SK-N-SH treated with all-trans-retinoic acid at 6 μM for 48 hours (cell line): ENCODE results near the gene WDR38.

ENCODE experiments used
- ATAC-seq: fragments of 200-7000 bp; cut with Tn5 transposase; 3 replicates; pipeline ENCODE4 v1.9.1; 2020; ENCODE audit warnings: mild to moderate bottlenecking, moderate library complexity
- ARNTL ChIP-seq: fragments of 450-650 bp; formaldehyde crosslinking; IDR thresholded peaks from 2 replicates; pipeline ENCODE4 v1.5.0; 2020; ENCODE audit warnings: low read depth, mild to moderate bottlenecking, moderate library complexity, borderline replicate concordance
- BACH2 ChIP-seq: fragments of 250-450 bp; sonication (Bioruptor Pico); IDR thresholded peaks from 2 replicates; pipeline ENCODE4 v1.9.0; 2021; ENCODE audit warnings: mild to moderate bottlenecking, borderline replicate concordance
- CSDC2 ChIP-seq: fragments of 250-450 bp; sonication (Bioruptor Pico); IDR thresholded peaks from 2 replicates; pipeline ENCODE4 v1.5.0; 2020; ENCODE audit warnings: mild to moderate bottlenecking, moderate library complexity
- ESRRG ChIP-seq: fragments of 250-450 bp; sonication (Bioruptor Pico); IDR thresholded peaks from 2 replicates; pipeline ENCODE4 v1.6.1; 2021; ENCODE audit warnings: mild to moderate bottlenecking
- GLIS3 ChIP-seq: fragments of 250-450 bp; sonication (Bioruptor Pico); IDR thresholded peaks from 2 replicates; pipeline ENCODE4 v1.5.0; 2020; ENCODE audit warnings: mild to moderate bottlenecking, moderate library complexity
- ISL1 ChIP-seq: fragments of 250-450 bp; sonication (Bioruptor Pico); IDR thresholded peaks from 2 replicates; pipeline ENCODE4 v2.1.2; 2022; ENCODE audit warnings: mild to moderate bottlenecking, moderate library complexity
- OSR1 ChIP-seq: fragments of 250-450 bp; sonication (Bioruptor Pico); IDR thresholded peaks from 2 replicates; pipeline ENCODE4 v1.8.0; 2022; ENCODE audit warnings: moderate library complexity, mild to moderate bottlenecking, inconsistent platforms
- RARB ChIP-seq: fragments of 250-450 bp; sonication (Bioruptor Pico); IDR thresholded peaks from 2 replicates; pipeline ENCODE4 v1.8.0; 2021; ENCODE audit warnings: mild to moderate bottlenecking, moderate library complexity
- SNAI2 ChIP-seq: fragments of 250-450 bp; sonication (Bioruptor Pico); IDR thresholded peaks from 2 replicates; pipeline ENCODE4 v1.5.0; 2020; ENCODE audit warnings: mild to moderate bottlenecking, moderate library complexity
- TCF4 ChIP-seq: fragments of 250-450 bp; sonication (Bioruptor Pico); IDR thresholded peaks from 2 replicates; pipeline ENCODE4 v1.8.0; 2021; ENCODE audit warnings: mild to moderate bottlenecking, moderate library complexity, borderline replicate concordance
- TOX ChIP-seq: fragments of 250-450 bp; sonication (Bioruptor Pico); IDR thresholded peaks from 2 replicates; pipeline ENCODE4 v1.8.0; 2021; ENCODE audit warnings: mild to moderate bottlenecking, moderate library complexity, borderline replicate concordance
- ZC3H10 ChIP-seq: fragments of 250-450 bp; sonication (Bioruptor Pico); IDR thresholded peaks from 2 replicates; pipeline ENCODE4 v1.5.1; 2021; ENCODE audit warnings: mild to moderate bottlenecking, moderate library complexity
- ZFP3 ChIP-seq: fragments of 250-450 bp; sonication (Bioruptor Pico); IDR thresholded peaks from 2 replicates; pipeline ENCODE4 v1.5.0; 2020; ENCODE audit warnings: mild to moderate bottlenecking, moderate library complexity
- ZFP30 ChIP-seq: fragments of 450-650 bp; formaldehyde crosslinking; IDR thresholded peaks from 2 replicates; pipeline ENCODE4 v1.5.0; 2022; ENCODE audit warnings: mild to moderate bottlenecking, moderate library complexity
- ZNF565 ChIP-seq: fragments of 450-650 bp; formaldehyde crosslinking; conservative IDR thresholded peaks from 2 replicates; pipeline ENCODE4 v1.5.0; 2020; ENCODE audit warnings: low read depth, mild to moderate bottlenecking, moderate library complexity
- ZNF70 ChIP-seq: fragments of 450-650 bp; formaldehyde crosslinking; IDR thresholded peaks from 2 replicates; pipeline ENCODE4 v1.5.0; 2020; ENCODE audit warnings: mild to moderate bottlenecking, moderate library complexity
- TF ChIP-seq, protein P1 (sequence below): fragments of 250-450 bp; sonication (Bioruptor Pico); IDR thresholded peaks from 2 replicates; pipeline ENCODE4 v1.5.1; 2021; ENCODE audit warnings: mild to moderate bottlenecking, moderate library complexity
- TF ChIP-seq, protein P2 (sequence below): fragments of 250-450 bp; sonication (Bioruptor Pico); IDR thresholded peaks from 2 replicates; pipeline ENCODE4 v1.5.0; 2020; ENCODE audit warnings: mild to moderate bottlenecking, moderate library complexity
- TF ChIP-seq, protein P3 (sequence below): fragments of 250-450 bp; sonication (Bioruptor Pico); IDR thresholded peaks from 2 replicates; pipeline ENCODE4 v1.5.1; 2020; ENCODE audit warnings: low read depth, mild to moderate bottlenecking, moderate library complexity

Gene WDR38

DNA sequence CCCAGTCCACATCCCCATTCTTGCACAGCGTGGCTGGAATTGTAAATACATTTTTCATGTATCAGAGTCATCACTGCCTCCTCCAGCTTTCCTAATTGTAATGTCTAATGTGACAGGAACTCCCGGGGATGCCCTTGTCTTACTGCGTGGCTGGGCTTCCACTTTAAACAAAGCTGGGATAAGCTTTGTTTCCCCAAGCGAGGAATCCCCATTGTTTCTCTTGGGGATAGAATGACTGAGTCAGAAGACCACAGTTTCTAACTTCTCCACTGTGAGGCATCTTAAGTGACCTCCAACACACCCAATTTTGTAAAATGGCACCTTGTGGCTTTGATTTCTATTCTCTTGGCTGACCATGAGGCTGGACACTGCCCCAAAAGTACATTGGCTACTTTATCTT lies 31.1 kb downstream of the WDR38 start:
- ATAC-seq = no peak
- TF ChIP-seq, protein P1, sequence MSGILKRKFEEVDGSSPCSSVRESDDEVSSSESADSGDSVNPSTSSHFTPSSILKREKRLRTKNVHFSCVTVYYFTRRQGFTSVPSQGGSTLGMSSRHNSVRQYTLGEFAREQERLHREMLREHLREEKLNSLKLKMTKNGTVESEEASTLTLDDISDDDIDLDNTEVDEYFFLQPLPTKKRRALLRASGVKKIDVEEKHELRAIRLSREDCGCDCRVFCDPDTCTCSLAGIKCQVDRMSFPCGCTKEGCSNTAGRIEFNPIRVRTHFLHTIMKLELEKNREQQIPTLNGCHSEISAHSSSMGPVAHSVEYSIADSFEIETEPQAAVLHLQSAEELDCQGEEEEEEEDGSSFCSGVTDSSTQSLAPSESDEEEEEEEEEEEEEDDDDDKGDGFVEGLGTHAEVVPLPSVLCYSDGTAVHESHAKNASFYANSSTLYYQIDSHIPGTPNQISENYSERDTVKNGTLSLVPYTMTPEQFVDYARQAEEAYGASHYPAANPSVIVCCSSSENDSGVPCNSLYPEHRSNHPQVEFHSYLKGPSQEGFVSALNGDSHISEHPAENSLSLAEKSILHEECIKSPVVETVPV (CRISPR knock-in tag) = no peak
- TF ChIP-seq ZC3H10 (CRISPR knock-in tag) (no peak), GLIS3 (no peak), TOX (CRISPR knock-in tag) (no peak), ZNF565 (CRISPR knock-in tag) (no peak), BACH2 (CRISPR knock-in tag) (no peak)
- TF ChIP-seq, protein P2, sequence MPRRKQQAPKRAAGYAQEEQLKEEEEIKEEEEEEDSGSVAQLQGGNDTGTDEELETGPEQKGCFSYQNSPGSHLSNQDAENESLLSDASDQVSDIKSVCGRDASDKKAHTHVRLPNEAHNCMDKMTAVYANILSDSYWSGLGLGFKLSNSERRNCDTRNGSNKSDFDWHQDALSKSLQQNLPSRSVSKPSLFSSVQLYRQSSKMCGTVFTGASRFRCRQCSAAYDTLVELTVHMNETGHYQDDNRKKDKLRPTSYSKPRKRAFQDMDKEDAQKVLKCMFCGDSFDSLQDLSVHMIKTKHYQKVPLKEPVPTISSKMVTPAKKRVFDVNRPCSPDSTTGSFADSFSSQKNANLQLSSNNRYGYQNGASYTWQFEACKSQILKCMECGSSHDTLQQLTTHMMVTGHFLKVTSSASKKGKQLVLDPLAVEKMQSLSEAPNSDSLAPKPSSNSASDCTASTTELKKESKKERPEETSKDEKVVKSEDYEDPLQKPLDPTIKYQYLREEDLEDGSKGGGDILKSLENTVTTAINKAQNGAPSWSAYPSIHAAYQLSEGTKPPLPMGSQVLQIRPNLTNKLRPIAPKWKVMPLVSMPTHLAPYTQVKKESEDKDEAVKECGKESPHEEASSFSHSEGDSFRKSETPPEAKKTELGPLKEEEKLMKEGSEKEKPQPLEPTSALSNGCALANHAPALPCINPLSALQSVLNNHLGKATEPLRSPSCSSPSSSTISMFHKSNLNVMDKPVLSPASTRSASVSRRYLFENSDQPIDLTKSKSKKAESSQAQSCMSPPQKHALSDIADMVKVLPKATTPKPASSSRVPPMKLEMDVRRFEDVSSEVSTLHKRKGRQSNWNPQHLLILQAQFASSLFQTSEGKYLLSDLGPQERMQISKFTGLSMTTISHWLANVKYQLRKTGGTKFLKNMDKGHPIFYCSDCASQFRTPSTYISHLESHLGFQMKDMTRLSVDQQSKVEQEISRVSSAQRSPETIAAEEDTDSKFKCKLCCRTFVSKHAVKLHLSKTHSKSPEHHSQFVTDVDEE (CRISPR knock-in tag) = no peak

DNA sequence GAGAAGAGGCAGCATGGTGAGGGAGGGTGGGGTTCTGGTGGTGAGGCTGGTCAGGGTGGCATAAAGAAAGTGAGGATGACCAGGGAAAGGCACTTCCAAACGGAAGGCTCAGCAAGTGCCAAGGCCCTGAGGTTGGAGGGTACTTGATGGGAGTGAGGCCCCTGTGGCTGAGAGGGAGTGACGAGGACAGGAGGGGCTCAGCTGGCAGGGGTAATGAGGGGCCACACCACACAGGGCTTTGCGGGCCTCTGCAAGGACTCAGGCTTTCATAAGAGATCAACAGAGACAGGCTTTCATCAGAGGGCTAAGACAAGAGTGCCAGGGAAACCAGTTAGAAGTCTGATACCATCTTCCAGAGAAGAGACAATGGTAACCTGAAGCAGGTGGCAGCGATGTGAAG lies 32.3 kb downstream of the WDR38 start:
- no peak for TF ChIP-seq ARNTL
- TF ChIP-seq, protein P3, sequence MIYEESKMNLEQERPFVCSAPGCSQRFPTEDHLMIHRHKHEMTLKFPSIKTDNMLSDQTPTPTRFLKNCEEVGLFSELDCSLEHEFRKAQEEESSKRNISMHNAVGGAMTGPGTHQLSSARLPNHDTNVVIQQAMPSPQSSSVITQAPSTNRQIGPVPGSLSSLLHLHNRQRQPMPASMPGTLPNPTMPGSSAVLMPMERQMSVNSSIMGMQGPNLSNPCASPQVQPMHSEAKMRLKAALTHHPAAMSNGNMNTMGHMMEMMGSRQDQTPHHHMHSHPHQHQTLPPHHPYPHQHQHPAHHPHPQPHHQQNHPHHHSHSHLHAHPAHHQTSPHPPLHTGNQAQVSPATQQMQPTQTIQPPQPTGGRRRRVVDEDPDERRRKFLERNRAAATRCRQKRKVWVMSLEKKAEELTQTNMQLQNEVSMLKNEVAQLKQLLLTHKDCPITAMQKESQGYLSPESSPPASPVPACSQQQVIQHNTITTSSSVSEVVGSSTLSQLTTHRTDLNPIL (CRISPR knock-in tag) = no peak
- no peak for TF ChIP-seq ZNF70 (CRISPR knock-in tag)
- TF ChIP-seq, all 23 proteins: peak for 0

GRCh38 chr9:124886461-124886860 lies 33.2 kb downstream of the WDR38 start:
- TF ChIP-seq, protein P1 (CRISPR knock-in tag) = no peak
- no peak for TF ChIP-seq RARB
- TF ChIP-seq ZNF70 (CRISPR knock-in tag) = no peak
- TF ChIP-seq ESRRG (CRISPR knock-in tag) = no peak
- TF ChIP-seq ZFP30 (CRISPR knock-in tag) = no peak
- no peak for TF ChIP-seq ARNTL
- no peak for TF ChIP-seq CSDC2
- TF ChIP-seq ISL1 = no peak
- no peak for TF ChIP-seq TCF4 (CRISPR knock-in tag)
- TF ChIP-seq BACH2 (CRISPR knock-in tag) = no peak
- no peak for TF ChIP-seq ZC3H10 (CRISPR knock-in tag)
- TF ChIP-seq ZFP3 (CRISPR knock-in tag) = no peak
- TF ChIP-seq SNAI2 = no peak
- TF ChIP-seq GLIS3 = no peak
- no peak for TF ChIP-seq ZNF565 (CRISPR knock-in tag)
- TF ChIP-seq TOX (CRISPR knock-in tag) = no peak
- TF ChIP-seq, protein P3 (CRISPR knock-in tag) = no peak
- TF ChIP-seq, protein P2 (CRISPR knock-in tag) = no peak
- no peak for TF ChIP-seq OSR1
- no peak for ATAC-seq

More for the DNA sequence above, 32.3 kb downstream of the WDR38 start:
- no peak for ATAC-seq
